OCI-LY1 (cell line): ENCODE results near the gene DNAAF8.

Source experiments
- H2AFZ ChIP-seq: fragments of 200-600 bp; sonication (generic), shearing (Covaris generic); 2 replicates; pipeline ENCODE4 v1.6.0; 2014; ENCODE audit warnings: antibody characterized with exemption, mild to moderate bottlenecking, low read length
- H3F3A ChIP-seq: fragments of 200-600 bp; sonication (generic), shearing (Covaris generic); 2 replicates; pipeline ENCODE4 v1.6.0; 2014; ENCODE audit warnings: mild to moderate bottlenecking, antibody characterized with exemption, low read length, moderate library complexity; ENCODE audit not compliant: insufficient read depth
- H3K27ac ChIP-seq: fragments of 200-600 bp; sonication (generic); 2 replicates; pipeline ENCODE4 v1.5.1; 2014; ENCODE audit warnings: low read length, mixed run types, mild to moderate bottlenecking, low read depth; ENCODE audit not compliant: poor library complexity, severe bottlenecking
- H3K27me3 ChIP-seq: fragments of 200-600 bp; sonication (generic); 2 replicates; pipeline ENCODE4 v1.6.0; 2014; ENCODE audit warnings: antibody characterized with exemption, mild to moderate bottlenecking, low read length, moderate library complexity; ENCODE audit not compliant: insufficient read depth
- H3K36me3 ChIP-seq: fragments of 200-600 bp; sonication (generic); 2 replicates; pipeline ENCODE4 v1.6.1; 2014; ENCODE audit warnings: mild to moderate bottlenecking, antibody characterized with exemption, low read length, moderate library complexity, mixed read lengths; ENCODE audit not compliant: insufficient read depth
- H3K4me1 ChIP-seq: fragments of 200-600 bp; sonication (generic); 2 replicates; pipeline ENCODE4 v1.5.1; 2014; ENCODE audit warnings: mild to moderate bottlenecking, low read length, moderate library complexity; ENCODE audit not compliant: insufficient read depth, severe bottlenecking
- H3K4me2 ChIP-seq: fragments of 200-600 bp; sonication (generic), shearing (Covaris generic); 2 replicates; pipeline ENCODE4 v1.6.1; 2014; ENCODE audit warnings: low read length
- H3K4me3 ChIP-seq: fragments of 200-600 bp; sonication (generic); 2 replicates; pipeline ENCODE4 v1.5.1; 2014; ENCODE audit warnings: low read length, low read depth, mild to moderate bottlenecking, mixed read lengths; ENCODE audit not compliant: poor library complexity, severe bottlenecking
- H3K79me2 ChIP-seq: fragments of 200-600 bp; shearing (Covaris generic); 2 replicates; pipeline ENCODE4 v1.6.1; 2016; ENCODE audit warnings: mixed run types, low read length, mixed read lengths; ENCODE audit not compliant: insufficient read depth
- H3K9ac ChIP-seq: fragments of 200-600 bp; sonication (generic), shearing (Covaris generic); 2 replicates; pipeline ENCODE4 v1.6.1; 2014; ENCODE audit warnings: mild to moderate bottlenecking, low read length, mixed read lengths
- H3K9me2 ChIP-seq: fragments of 200-600 bp; sonication (generic), shearing (Covaris generic); 2 replicates; pipeline ENCODE4 v1.6.1; 2014; ENCODE audit warnings: low read depth, mild to moderate bottlenecking, low read length, mixed read lengths
- H3K9me3 ChIP-seq: fragments of 200-600 bp; shearing (Covaris generic); 2 replicates; pipeline ENCODE4 v1.6.1; 2014; ENCODE audit warnings: low read length, mixed read lengths
- H4K20me1 ChIP-seq: fragments of 200-600 bp; sonication (generic), shearing (Covaris generic); 2 replicates; pipeline ENCODE4 v1.6.0; 2016; ENCODE audit warnings: mild to moderate bottlenecking, low read length; ENCODE audit not compliant: insufficient read depth
- EZH2 ChIP-seq: fragments of 200-600 bp; sonication (generic), shearing (Covaris generic); IDR thresholded peaks from 2 replicates; pipeline ENCODE4 v1.8.0; 2017; ENCODE audit warnings: borderline replicate concordance, mixed run types, mild to moderate bottlenecking, antibody characterized with exemption, low read length, moderate library complexity, mixed read lengths
- TF ChIP-seq, protein P1 (sequence below): fragments of 200-600 bp; sonication (generic), shearing (Covaris generic); IDR thresholded peaks from 2 replicates; pipeline ENCODE4 v1.5.1; 2017; ENCODE audit warnings: mild to moderate bottlenecking, antibody characterized with exemption, low read length, moderate library complexity, mixed read lengths

DNAAF8 gene

DNA sequence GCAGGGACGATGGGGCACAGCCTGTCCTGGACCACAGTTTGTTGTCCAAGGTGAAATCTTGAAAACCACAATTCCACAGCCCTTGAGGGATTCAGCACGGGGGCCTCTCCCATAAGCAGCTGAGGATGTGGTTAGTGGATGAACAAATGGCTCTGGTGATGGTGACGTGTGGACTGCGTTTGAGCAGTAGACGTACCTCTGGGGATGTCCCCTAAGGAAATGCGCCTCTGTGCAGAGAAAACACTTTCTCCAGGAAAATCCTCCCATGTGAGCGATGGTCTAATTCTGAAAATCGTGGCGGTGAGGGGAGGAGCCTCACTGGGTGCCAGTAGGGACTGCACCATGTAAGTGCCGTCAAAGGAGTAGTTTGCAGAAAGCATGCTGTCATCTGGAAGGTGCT is 56.5 kb downstream of the DNAAF8 start:
- Histone ChIP-seq H2AFZ (no peak overlapping the region), H3K9me3 (no peaks in the 10 kb centered on the region), H3K9me2 (no peaks in the 10 kb centered on the region), H3K4me3 (no peak overlapping the region), H3K79me2 (no peaks in the 10 kb centered on the region), H3K4me1 (peaks cover 3% of the 10 kb centered on the region), H3K9ac (no peak overlapping the region), H3K27me3 (no peaks in the 10 kb centered on the region; the same call in 1 of the 2 replicates), H4K20me1 (no peaks in the 10 kb centered on the region), H3F3A (no peaks in the 10 kb centered on the region), H3K36me3 (no peaks in the 10 kb centered on the region), H3K27ac (no peak overlapping the region), H3K4me2 (no peak overlapping the region)
- no peak for TF ChIP-seq EZH2
- TF ChIP-seq, protein P1, sequence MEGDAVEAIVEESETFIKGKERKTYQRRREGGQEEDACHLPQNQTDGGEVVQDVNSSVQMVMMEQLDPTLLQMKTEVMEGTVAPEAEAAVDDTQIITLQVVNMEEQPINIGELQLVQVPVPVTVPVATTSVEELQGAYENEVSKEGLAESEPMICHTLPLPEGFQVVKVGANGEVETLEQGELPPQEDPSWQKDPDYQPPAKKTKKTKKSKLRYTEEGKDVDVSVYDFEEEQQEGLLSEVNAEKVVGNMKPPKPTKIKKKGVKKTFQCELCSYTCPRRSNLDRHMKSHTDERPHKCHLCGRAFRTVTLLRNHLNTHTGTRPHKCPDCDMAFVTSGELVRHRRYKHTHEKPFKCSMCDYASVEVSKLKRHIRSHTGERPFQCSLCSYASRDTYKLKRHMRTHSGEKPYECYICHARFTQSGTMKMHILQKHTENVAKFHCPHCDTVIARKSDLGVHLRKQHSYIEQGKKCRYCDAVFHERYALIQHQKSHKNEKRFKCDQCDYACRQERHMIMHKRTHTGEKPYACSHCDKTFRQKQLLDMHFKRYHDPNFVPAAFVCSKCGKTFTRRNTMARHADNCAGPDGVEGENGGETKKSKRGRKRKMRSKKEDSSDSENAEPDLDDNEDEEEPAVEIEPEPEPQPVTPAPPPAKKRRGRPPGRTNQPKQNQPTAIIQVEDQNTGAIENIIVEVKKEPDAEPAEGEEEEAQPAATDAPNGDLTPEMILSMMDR: no peak

GRCh38 chr16:4792951-4793513 is 58.7 kb downstream of the DNAAF8 start:
- Histone ChIP-seq H3K27ac (no peak overlapping the region), H3K4me2 (no peak overlapping the region)

GRCh38 chr16:4795181-4795827 is 61.0 kb downstream of the DNAAF8 start, which contains the start of gene SMIM22:
Gene SMIM22 (plus strand): TSS chr16:4795369. CDS start chr16:4795735, 366 bp downstream.
- Histone ChIP-seq H3K27me3 (peaks cover 3% of the 10 kb centered on the region; the same call in 1 of the 2 replicates), H3K4me1 (no peaks in the 10 kb centered on the region), H3K36me3 (no peaks in the 10 kb centered on the region), H3K9me2 (no peaks in the 10 kb centered on the region), H3K9ac (no peak within 1 kb of the TSS; the same call in 1 of the 2 replicates), H3K4me3 (peak within 1 kb of the TSS; percentile 48), H3K27ac (no peak within 1 kb of the TSS), H3K4me2 (peak within 1 kb of the TSS; percentile 45; the same call in 1 of the 2 replicates), H3K9me3 (no peaks in the 10 kb centered on the region), H3K79me2 (no peaks in the 10 kb centered on the region), H2AFZ (no peak within 1 kb of the TSS), H3F3A (no peaks in the 10 kb centered on the region), H4K20me1 (no peaks in the 10 kb centered on the region)
- TF ChIP-seq, protein P1: no peak
- TF ChIP-seq EZH2: no peak

More at GRCh38 chr16:4792951-4793513, 58.7 kb downstream of the DNAAF8 start:
- no peaks in the 10 kb centered on the region for H3K9me3 ChIP-seq
- H3K79me2 ChIP-seq: no peaks in the 10 kb centered on the region
- no peaks in the 10 kb centered on the region for H4K20me1 ChIP-seq
- no peaks in the 10 kb centered on the region for H3F3A ChIP-seq
- no peak overlapping the region for H3K9ac ChIP-seq
- no peak overlapping the region for H3K4me3 ChIP-seq
- TF ChIP-seq, protein P1: no peak
- no peak for TF ChIP-seq EZH2
- peaks cover 3% of the 10 kb centered on the region; the same call in 1 of the 2 replicates for H3K27me3 ChIP-seq
- H3K9me2 ChIP-seq: no peaks in the 10 kb centered on the region
- no peaks in the 10 kb centered on the region for H3K36me3 ChIP-seq
- peaks cover 3% of the 10 kb centered on the region for H3K4me1 ChIP-seq
- H2AFZ ChIP-seq: no peak overlapping the region
